H1 (cell line): Measurements from ENCODE around the gene SLC16A11. TPM values are rescaled to one million over a fixed set of nuclear protein-coding genes. Genes with fewer than 3 reads are reported as not detected.
A peak's percentile ranks its signal among the peaks of the same experiment; 100 is the strongest.

ENCODE experiments used
- ASH2L ChIP-seq: fragments of 200-600, 300-600 bp; sonication (generic); IDR thresholded peaks from one replicate; pipeline ENCODE4 v1.7.1; 2017; ENCODE audit warnings: low read length
- EZH2 ChIP-seq: fragments of 200-600 bp; sonication (generic); IDR thresholded peaks from 2 replicates; pipeline ENCODE4 v1.7.1; 2012; ENCODE audit warnings: low read depth, mild to moderate bottlenecking, moderate library complexity, low read length, inconsistent platforms; ENCODE audit not compliant: severe bottlenecking
- MAFK ChIP-seq: IDR thresholded peaks from 2 replicates; pipeline ENCODE4 v1.6.1; 2012; ENCODE audit warnings: low read depth, mild to moderate bottlenecking, improper control_type of control experiment, low read length
- SIN3A ChIP-seq, 2 experiments: IDR thresholded peaks in 1 of 2; conservative IDR thresholded peaks in 1 of 2; 2 replicates each; pipeline ENCODE4 v1.6.1; 2011 to 2012; ENCODE audit warnings: low read length in 2 of 2, improper control_type of control experiment in 1 of 2, low read depth in 1 of 2, mild to moderate bottlenecking in 1 of 2
- SP4 ChIP-seq: IDR thresholded peaks from 2 replicates; pipeline ENCODE4 v1.6.1; 2012; ENCODE audit warnings: low read length, inconsistent platforms
- TAF1 ChIP-seq: IDR thresholded peaks from 2 replicates; pipeline ENCODE4 v1.6.1; 2011; ENCODE audit warnings: mild to moderate bottlenecking, low read depth, low read length
- polyA plus RNA-seq, 7 experiments: library from polyadenylated mRNA; depleted of rRNA in 3 of 7; stranded (reverse) in 5 of 7; unstranded in 2 of 7; fragments of >200 nt in 5 of 7; fragments of 200-250 nt in 2 of 7; gene quantifications; 1 replicate in 5 of 7; 2 replicates in 1 of 7; 4 replicates in 1 of 7; pipeline versions ENCODE4 v1.2.1 to v1.2.3, GENCODE V29; 2011 to 2013; ENCODE audit warnings: missing spikeins in 2 of 7, mixed read lengths in 2 of 7
- total RNA-seq: library from RNA; stranded (reverse); fragmentation: NEBNext Ultra II Directional; extraction: Animal tissue kit (Norgen Biotek cat#: 25700); gene quantifications from 2 replicates; pipeline ENCODE4 v1.2.1, GENCODE V29; 2021
- TF ChIP-seq, protein P1 (sequence below): fragments of 300-600 bp; sonication (generic); IDR thresholded peaks from 2 replicates; pipeline ENCODE4 v1.7.1; 2012; ENCODE audit warnings: low read length, moderate library complexity, mild to moderate bottlenecking, inconsistent platforms; ENCODE audit not compliant: insufficient replicate concordance
- TF ChIP-seq, protein P2 (sequence below): IDR thresholded peaks from 2 replicates; pipeline ENCODE4 v1.6.1; 2012; ENCODE audit warnings: low read length, inconsistent platforms

The SLC16A11 gene
- total and polyA plus RNA-seq, 2 of the 8 experiments (the other 6 are each of a cell fraction or from before 2014, with no cell fraction given): 0.35 to 0.39 TPM

DNA sequence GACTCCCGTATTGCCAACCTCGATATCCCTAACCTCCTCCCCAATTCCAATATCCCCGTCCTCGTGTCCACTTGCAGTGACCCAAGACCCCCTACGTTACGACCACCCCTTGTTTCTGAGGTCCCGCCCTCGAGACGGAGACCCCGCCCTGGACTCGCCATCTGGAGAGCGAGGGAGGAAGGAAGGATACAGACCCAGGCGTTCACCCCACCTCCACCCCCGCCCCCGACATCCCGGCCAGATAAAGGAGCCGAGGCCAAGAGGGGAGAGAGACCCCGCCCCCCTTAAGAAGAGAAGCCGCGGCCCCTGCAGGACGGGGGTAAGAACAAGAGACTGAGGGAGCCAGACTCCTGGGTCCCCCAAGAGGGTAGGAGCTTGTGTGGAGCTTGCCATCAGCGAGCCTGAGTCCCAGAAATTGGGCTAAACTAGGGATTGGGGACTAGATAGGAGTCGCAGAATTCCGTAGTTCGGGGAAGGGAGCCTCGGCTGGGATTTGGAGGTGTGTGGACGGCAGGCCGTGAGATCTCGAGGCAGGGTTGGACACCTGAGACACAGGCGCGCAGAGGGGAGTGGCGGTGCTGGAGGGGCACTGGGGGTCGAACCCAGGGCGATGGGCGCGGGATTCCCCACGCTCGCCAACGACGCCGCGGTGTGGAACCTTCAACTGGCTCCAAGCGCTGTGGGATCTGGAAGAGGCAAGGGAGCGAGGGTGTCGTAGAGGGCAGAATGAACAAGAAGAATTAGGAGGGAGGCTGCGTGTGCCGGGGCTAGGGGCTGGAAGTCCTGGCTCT, 20.9 kb downstream of the SLC16A11 start, which contains the start of gene BCL6B (continued):
- no peak for TF ChIP-seq ASH2L
- TF ChIP-seq EZH2: peak; percentile 30
- TF ChIP-seq, protein P1, sequence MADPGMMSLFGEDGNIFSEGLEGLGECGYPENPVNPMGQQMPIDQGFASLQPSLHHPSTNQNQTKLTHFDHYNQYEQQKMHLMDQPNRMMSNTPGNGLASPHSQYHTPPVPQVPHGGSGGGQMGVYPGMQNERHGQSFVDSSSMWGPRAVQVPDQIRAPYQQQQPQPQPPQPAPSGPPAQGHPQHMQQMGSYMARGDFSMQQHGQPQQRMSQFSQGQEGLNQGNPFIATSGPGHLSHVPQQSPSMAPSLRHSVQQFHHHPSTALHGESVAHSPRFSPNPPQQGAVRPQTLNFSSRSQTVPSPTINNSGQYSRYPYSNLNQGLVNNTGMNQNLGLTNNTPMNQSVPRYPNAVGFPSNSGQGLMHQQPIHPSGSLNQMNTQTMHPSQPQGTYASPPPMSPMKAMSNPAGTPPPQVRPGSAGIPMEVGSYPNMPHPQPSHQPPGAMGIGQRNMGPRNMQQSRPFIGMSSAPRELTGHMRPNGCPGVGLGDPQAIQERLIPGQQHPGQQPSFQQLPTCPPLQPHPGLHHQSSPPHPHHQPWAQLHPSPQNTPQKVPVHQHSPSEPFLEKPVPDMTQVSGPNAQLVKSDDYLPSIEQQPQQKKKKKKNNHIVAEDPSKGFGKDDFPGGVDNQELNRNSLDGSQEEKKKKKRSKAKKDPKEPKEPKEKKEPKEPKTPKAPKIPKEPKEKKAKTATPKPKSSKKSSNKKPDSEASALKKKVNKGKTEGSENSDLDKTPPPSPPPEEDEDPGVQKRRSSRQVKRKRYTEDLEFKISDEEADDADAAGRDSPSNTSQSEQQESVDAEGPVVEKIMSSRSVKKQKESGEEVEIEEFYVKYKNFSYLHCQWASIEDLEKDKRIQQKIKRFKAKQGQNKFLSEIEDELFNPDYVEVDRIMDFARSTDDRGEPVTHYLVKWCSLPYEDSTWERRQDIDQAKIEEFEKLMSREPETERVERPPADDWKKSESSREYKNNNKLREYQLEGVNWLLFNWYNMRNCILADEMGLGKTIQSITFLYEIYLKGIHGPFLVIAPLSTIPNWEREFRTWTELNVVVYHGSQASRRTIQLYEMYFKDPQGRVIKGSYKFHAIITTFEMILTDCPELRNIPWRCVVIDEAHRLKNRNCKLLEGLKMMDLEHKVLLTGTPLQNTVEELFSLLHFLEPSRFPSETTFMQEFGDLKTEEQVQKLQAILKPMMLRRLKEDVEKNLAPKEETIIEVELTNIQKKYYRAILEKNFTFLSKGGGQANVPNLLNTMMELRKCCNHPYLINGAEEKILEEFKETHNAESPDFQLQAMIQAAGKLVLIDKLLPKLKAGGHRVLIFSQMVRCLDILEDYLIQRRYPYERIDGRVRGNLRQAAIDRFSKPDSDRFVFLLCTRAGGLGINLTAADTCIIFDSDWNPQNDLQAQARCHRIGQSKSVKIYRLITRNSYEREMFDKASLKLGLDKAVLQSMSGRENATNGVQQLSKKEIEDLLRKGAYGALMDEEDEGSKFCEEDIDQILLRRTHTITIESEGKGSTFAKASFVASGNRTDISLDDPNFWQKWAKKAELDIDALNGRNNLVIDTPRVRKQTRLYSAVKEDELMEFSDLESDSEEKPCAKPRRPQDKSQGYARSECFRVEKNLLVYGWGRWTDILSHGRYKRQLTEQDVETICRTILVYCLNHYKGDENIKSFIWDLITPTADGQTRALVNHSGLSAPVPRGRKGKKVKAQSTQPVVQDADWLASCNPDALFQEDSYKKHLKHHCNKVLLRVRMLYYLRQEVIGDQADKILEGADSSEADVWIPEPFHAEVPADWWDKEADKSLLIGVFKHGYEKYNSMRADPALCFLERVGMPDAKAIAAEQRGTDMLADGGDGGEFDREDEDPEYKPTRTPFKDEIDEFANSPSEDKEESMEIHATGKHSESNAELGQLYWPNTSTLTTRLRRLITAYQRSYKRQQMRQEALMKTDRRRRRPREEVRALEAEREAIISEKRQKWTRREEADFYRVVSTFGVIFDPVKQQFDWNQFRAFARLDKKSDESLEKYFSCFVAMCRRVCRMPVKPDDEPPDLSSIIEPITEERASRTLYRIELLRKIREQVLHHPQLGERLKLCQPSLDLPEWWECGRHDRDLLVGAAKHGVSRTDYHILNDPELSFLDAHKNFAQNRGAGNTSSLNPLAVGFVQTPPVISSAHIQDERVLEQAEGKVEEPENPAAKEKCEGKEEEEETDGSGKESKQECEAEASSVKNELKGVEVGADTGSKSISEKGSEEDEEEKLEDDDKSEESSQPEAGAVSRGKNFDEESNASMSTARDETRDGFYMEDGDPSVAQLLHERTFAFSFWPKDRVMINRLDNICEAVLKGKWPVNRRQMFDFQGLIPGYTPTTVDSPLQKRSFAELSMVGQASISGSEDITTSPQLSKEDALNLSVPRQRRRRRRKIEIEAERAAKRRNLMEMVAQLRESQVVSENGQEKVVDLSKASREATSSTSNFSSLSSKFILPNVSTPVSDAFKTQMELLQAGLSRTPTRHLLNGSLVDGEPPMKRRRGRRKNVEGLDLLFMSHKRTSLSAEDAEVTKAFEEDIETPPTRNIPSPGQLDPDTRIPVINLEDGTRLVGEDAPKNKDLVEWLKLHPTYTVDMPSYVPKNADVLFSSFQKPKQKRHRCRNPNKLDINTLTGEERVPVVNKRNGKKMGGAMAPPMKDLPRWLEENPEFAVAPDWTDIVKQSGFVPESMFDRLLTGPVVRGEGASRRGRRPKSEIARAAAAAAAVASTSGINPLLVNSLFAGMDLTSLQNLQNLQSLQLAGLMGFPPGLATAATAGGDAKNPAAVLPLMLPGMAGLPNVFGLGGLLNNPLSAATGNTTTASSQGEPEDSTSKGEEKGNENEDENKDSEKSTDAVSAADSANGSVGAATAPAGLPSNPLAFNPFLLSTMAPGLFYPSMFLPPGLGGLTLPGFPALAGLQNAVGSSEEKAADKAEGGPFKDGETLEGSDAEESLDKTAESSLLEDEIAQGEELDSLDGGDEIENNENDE: no peak
- no peak for TF ChIP-seq MAFK
- 0 out of 2 replicates have a peak, but pooled peaks have one; percentile 9 for TF ChIP-seq SP4
- TF ChIP-seq, protein P2, sequence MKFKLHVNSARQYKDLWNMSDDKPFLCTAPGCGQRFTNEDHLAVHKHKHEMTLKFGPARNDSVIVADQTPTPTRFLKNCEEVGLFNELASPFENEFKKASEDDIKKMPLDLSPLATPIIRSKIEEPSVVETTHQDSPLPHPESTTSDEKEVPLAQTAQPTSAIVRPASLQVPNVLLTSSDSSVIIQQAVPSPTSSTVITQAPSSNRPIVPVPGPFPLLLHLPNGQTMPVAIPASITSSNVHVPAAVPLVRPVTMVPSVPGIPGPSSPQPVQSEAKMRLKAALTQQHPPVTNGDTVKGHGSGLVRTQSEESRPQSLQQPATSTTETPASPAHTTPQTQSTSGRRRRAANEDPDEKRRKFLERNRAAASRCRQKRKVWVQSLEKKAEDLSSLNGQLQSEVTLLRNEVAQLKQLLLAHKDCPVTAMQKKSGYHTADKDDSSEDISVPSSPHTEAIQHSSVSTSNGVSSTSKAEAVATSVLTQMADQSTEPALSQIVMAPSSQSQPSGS: no peak
- TF ChIP-seq SIN3A (conservative IDR thresholded peaks at IDR 0.05 in 1 of 2, IDR thresholded peaks at IDR 0.05 in 1 of 2; ENCODE audit: low read depth in 1 of 2, low read length in 2 of 2): no peak
- no peak for TF ChIP-seq TAF1
